GM21786 (cell line): ENCODE results near the gene DCUN1D2.

Experiments used
- ATAC-seq: cut with Tn5 transposase; IDR thresholded peaks from one replicate; pipeline ENCODE4 v1.9.1; 2021; ENCODE audit not compliant: unreplicated experiment

The DCUN1D2 gene

GRCh38 chr13:113413178-113413897, 77.2 kb downstream of the DCUN1D2 start:
- no peak for ATAC-seq

- no peak for ATAC-seq
Measured at GRCh38 chr13:113412440-113412839, 78.1 kb downstream of the DCUN1D2 start.

DNA sequence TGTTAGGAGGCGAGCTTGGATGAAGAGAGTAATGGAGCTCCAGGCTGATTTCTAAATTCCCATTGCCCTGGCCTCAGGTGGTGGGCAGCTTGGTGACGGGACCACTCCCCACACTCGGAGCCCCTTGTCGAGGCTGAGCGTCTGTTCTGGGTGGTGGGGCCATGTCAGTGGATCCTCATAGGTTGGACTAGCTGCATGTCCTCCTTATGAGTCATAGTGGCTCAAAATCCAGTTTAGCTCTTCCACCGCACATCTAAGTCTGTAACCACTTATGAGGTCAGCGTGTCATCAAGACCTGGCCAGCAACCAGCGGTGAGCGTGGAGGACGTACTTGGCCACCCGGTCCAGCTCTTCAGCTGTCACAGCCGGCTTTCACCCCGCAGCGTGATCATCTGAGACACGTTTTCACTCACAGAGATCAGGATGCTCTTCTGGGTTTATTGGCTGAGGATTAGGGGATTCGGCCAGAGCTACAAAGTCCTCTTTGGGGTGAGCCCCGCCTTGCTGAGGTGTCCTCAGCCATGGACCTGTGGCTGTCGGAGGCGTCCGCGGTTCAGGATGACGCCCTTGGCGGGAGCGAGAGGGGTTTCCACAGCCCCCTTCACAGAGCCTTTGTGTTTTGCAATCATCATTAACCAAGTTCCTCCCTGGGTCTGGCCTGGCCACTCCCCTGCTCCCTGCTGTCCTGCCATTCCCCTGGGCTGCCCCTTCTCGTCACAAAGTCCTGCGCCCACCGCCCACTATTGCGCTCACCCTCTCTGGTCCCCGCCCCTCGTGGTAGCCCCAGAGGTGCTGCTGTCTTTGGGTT, 79.1 kb downstream of the DCUN1D2 start:
- ATAC-seq: no peak

GRCh38 chr13:113410472-113411201, 79.9 kb downstream of the DCUN1D2 start:
- no peak for ATAC-seq

GRCh38 chr13:113408562-113408961, 81.9 kb downstream of the DCUN1D2 start:
- ATAC-seq: no peak

DNA sequence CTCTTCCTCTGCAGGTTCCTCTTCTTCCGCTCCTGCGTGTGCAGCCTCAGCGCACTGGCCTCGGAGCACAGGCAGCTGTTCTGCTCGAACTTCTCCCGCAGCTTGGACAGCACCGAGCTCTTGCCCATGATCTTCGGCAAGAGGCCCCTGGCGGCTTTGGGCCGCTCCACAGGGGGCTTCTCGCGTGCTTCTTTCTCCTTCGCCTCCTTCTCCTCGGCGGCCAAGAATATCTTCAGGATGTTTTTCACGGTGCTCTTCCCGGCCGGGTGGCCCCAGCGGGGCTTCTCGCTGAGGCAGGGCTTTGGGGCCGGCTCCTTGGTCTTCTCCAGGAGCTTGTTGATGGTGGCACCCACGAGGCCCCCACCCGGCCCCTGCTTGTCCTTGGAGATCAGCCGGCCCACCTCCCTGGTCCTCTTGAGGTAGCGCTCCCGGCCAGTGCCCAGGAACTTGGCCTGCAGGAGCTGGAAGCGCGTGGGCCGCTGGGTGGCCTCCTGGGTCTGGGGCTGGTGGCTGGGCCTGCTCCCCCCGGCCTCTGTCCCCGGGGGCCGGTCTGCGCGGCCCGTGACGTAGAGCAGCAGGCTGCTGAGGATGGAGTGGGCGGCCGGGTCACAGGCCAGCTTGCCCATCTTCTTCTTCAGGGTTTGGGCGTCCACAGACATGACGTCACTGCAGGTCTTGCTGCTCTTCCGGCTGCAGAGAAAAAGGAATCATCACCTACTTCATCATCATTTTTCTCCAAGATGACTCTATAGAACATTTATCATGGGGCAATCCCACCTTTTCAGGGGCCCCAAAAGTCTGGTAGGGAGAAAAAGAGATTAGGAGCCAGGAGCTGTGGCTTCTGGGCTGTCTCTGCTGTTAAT, 82.7 kb downstream of the DCUN1D2 start:
- no peak for ATAC-seq

GRCh38 chr13:113407103-113407530, 83.4 kb downstream of the DCUN1D2 start:
- ATAC-seq: no peak

GRCh38 chr13:113406321-113407102, 84.0 kb downstream of the DCUN1D2 start:
- ATAC-seq: no peak
